Hematopoietic multipotent progenitor cell treated with erythropoietin and hydrocortisone succinate and interleukin-3 and kit ligand, for 6 days (in vitro differentiated cells): ENCODE data around the gene SPAG6.

Source experiments
- DNase-seq: peaks from one replicate; pipeline ENCODE4 v3.0.0-alpha.2; 2015

Gene SPAG6

GRCh38 chr10:22463255-22463654 is 118.0 kb downstream of the SPAG6 start:
- no peak for DNase-seq

DNA sequence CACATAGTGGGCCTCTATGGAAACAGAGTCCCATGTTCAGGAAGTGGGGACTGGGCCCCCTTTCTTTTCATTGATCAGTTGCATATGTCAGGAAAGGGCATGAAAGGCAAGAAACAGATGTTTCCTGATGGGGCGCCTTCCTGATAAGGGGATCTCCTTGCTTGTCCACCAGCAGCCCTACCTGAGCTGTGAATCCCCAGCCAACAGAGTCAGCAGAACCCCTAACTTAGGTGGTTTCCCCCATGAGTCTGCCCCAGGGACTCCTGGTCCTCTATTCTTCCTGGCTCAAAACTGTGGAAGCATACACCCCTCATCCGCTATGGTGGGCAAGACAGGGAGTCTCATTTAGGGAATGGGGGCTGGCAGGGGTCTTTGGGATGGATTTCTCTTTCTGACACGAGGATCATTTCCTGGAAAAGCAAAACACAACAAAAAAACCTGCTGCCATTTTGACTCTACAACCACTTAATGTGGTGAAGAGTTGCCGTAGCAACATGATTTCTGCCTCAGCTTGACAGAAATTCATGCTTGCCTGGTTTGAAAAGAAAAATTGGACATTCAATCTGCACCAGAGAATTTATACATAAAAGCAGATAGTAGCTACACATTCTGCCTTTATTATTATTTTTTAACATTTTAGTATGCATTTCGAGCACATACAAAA is 119.8 kb downstream of the SPAG6 start:
- DNase-seq, result no peak

DNA sequence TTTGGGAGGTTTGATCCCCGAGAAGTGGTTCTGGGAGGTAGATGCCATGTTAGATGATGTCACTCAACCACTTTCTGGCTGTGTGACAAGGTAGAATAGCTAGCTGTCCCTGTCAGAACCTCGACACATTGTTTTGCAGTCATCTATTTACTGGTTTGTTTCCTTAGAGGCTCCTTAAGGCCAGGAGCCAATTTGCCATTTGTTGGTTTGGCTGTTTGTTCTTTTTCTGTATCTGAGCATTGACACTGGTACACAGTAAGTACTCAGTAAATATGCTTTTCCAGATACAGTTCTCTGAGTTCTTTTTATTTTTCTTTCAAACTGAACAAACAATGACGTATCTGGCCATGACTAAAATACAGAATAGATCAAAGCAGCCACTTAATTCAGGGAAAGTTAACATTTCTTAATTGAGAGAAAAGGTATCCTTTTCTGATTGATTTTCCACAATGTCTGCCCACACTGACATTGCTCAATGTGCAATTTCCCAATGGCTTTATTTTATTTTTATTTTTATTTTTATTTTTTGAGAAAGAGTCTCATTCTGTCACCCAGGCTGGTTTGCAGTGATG is 121.6 kb downstream of the SPAG6 start:
- no peak for DNase-seq
